ENCODE measurements around the gene ZBTB38. TPM values are rescaled to one million over a fixed set of nuclear protein-coding genes. Genes with fewer than 3 reads are reported as not detected.

Gene ZBTB38
- total RNA-seq, 1 experiment from 2014 or later = 46.7 TPM

- BruUV-seq (replicated peaks) = no TSS peak
- in situ Hi-C loops (cut with HindIII; ENCODE audit: low pct_unique_long_range_greater_than_20kb, low sequenced_read_pairs) (no loop called here), intact Hi-C loops (cut with micrococcal nuclease; ENCODE audit: unreplicated experiment) (no loop called here)
- no peak overlapping the region for H3K27ac ChIP-seq (ENCODE audit: low read length)
- H3K36me3 ChIP-seq (ENCODE audit: control insufficient read depth, insufficient read depth, low read length) = no peaks in the 10 kb centered on the region
- peaks cover 14% of the 10 kb centered on the region for H3K4me1 ChIP-seq (ENCODE audit: control insufficient read depth, insufficient read depth, low read length)
- TF ChIP-seq SIN3A (IDR thresholded peaks at IDR 0.05; ENCODE audit: borderline replicate concordance, insufficient read depth, low read depth, low read length) (no peak), CTCF (IDR thresholded peaks at IDR 0.05) (no peak), TCF7L2 (IDR thresholded peaks at IDR 0.05; ENCODE audit: low read depth, low read length) (no peak), REST (IDR thresholded peaks at IDR 0.05; ENCODE audit: insufficient read depth in 1 of 2, low read depth in 2 of 2, low read length in 1 of 2) (no peak), POLR2AphosphoS5 (IDR thresholded peaks at IDR 0.05; ENCODE audit: low read depth, low read length) (no peak)
- H3K4me3 ChIP-seq (ENCODE audit: low read depth in 2 of 2, low read length in 2 of 2) = no peak overlapping the region
- no peaks in the 10 kb centered on the region for H3K9me3 ChIP-seq (ENCODE audit: control insufficient read depth, insufficient read depth, low read depth, low read length)
- no peak for ATAC-seq
- CTCF ChIA-PET = no interaction called here
- H3K27me3 ChIP-seq (ENCODE audit: control insufficient read depth, insufficient read depth, low read length) = no peaks in the 10 kb centered on the region
- POLR2A ChIA-PET = no interaction called here
- no peak for DNase-seq (ENCODE audit: low read depth, low spot score)
Measured at GRCh38 chr3:141372656-141373055, 4.4 kb downstream of the ZBTB38 start.

GRCh38 chr3:141373232-141373631, 4.9 kb downstream of the ZBTB38 start:
- peaks cover 9% of the 10 kb centered on the region for H3K4me1 ChIP-seq (ENCODE audit: control insufficient read depth, insufficient read depth, low read length)
- no peak overlapping the region for H3K27ac ChIP-seq (ENCODE audit: low read length)
- TF ChIP-seq TCF7L2 (IDR thresholded peaks at IDR 0.05; ENCODE audit: low read depth, low read length) = no peak
- TF ChIP-seq REST (IDR thresholded peaks at IDR 0.05; ENCODE audit: insufficient read depth in 1 of 2, low read depth in 2 of 2, low read length in 1 of 2) = no peak
- no peak for TF ChIP-seq SIN3A (IDR thresholded peaks at IDR 0.05; ENCODE audit: borderline replicate concordance, insufficient read depth, low read depth, low read length)
- TF ChIP-seq CTCF (IDR thresholded peaks at IDR 0.05) = no peak
- no peak for TF ChIP-seq POLR2AphosphoS5 (IDR thresholded peaks at IDR 0.05; ENCODE audit: low read depth, low read length)
- ATAC-seq (no peak), DNase-seq (ENCODE audit: low read depth, low spot score) (no peak)
- no peaks in the 10 kb centered on the region for H3K27me3 ChIP-seq (ENCODE audit: control insufficient read depth, insufficient read depth, low read length)
- H3K4me3 ChIP-seq (ENCODE audit: low read depth in 2 of 2, low read length in 2 of 2) = no peak overlapping the region
- intact Hi-C loops (cut with micrococcal nuclease; ENCODE audit: unreplicated experiment) (no loop called here), in situ Hi-C loops (cut with HindIII; ENCODE audit: low pct_unique_long_range_greater_than_20kb, low sequenced_read_pairs) (no loop called here)
- BruUV-seq (replicated peaks) = no TSS peak
- POLR2A ChIA-PET = no interaction called here
- CTCF ChIA-PET = no interaction called here
- no peaks in the 10 kb centered on the region for H3K9me3 ChIP-seq (ENCODE audit: control insufficient read depth, insufficient read depth, low read depth, low read length)
- no peaks in the 10 kb centered on the region for H3K36me3 ChIP-seq (ENCODE audit: control insufficient read depth, insufficient read depth, low read length)
